ENCODE measurements around the gene CACNA1G. TPM values are rescaled to one million over a fixed set of nuclear protein-coding genes. Genes with fewer than 3 reads are reported as not detected.

Gene CACNA1G
- total RNA-seq, 3 donors from 2014 or later = 0.32 to 2.6 (median 2.3) TPM

DNA sequence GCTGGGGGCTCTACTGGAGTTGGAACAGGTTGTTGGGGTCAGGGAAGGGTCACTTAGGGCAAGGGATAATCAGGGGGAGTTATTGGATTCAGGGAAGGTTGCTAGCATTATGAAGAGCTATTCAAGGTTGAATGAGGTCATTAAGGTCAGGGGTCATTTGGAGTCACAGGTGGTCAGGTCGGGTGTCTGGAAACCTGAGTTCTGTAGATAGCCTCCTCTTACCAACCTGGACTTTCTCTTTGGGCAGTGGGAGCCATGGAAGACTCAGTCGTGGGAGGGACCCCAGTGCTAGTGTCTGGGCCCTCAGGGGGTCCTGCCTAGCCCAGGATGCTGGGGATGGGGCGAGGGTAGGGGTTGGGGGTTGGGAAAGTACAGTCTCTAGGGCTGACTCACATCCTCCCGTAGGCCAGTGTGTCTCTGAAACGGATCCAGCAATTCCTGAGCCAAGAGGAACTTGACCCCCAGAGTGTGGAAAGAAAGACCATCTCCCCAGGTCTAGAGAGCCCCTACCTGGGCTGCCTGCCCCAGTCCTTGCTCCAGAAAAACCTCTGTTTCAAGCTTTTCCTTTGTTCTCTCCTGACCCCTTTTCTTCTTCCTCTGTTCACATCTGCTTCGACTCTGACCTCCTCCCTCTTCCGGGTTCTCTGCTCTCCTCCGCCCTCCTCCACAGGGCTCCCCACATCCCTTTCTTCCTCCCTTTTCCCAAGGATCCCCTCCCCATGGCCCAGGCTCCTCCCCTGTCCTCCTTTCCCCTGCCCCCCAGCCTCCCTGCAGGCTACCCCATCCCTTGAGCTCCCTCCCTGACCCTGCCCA is 107.7 kb downstream of the CACNA1G start:
- H3K27me3 ChIP-seq = no peaks in the 10 kb centered on the region
- TF ChIP-seq POLR2A (IDR thresholded peaks at IDR 0.05) (no peak), POLR2AphosphoS5 (IDR thresholded peaks at IDR 0.05) (no peak), CTCF (IDR thresholded peaks at IDR 0.05) (no peak)
- DNase-seq (ENCODE audit: low spot score in 2 of 2) = no peak
- H3K4me1 ChIP-seq = no peaks in the 10 kb centered on the region
- no peak overlapping the region for H3K4me3 ChIP-seq
- intact Hi-C loops (cut with DNase I; ENCODE audit: low total_unique reads) = no loop called here
- no peaks in the 10 kb centered on the region for H3K36me3 ChIP-seq
- H3K27ac ChIP-seq = no peak overlapping the region
- no peaks in the 10 kb centered on the region for H3K9me3 ChIP-seq

DNA sequence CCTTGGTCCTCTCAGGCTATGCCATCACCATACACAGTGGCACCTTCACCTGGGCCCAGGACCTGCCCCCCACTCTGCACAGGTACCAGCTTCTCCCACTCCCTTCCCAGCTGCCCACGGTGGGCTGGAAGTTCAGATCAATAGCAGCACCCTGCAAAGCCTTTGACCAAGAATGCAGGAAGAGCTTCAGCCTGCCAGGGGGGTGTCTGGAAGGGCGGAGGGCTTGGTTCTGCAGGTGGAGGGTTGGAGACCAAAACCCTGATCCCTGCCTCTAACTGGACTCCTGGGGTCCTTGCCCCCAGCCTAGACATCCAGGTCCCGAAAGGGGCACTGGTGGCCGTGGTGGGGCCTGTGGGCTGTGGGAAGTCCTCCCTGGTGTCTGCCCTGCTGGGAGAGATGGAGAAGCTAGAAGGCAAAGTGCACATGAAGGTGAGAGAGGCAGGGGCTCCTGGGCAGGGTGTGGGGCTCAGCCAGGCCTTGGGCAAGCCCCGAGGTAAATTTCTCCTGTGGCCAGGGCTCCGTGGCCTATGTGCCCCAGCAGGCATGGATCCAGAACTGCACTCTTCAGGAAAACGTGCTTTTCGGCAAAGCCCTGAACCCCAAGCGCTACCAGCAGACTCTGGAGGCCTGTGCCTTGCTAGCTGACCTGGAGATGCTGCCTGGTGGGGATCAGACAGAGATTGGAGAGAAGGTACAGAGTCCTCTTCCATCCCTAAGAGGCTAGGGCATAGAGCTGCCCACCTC is 108.5 kb downstream of the CACNA1G start:
- no peak for TF ChIP-seq POLR2A (IDR thresholded peaks at IDR 0.05)
- no peak for TF ChIP-seq CTCF (IDR thresholded peaks at IDR 0.05)
- no peak for TF ChIP-seq POLR2AphosphoS5 (IDR thresholded peaks at IDR 0.05)
- intact Hi-C loops (cut with DNase I; ENCODE audit: low total_unique reads) = no loop called here
- Histone ChIP-seq H3K27me3 (no peaks in the 10 kb centered on the region), H3K9me3 (no peaks in the 10 kb centered on the region), H3K4me1 (no peaks in the 10 kb centered on the region), H3K4me3 (no peak overlapping the region), H3K27ac (no peak overlapping the region), H3K36me3 (no peaks in the 10 kb centered on the region)
- DNase-seq (ENCODE audit: low spot score in 2 of 2) = no peak

GRCh38 chr17:50672071-50672470 is 111.6 kb downstream of the CACNA1G start:
- H3K27ac ChIP-seq = no peak overlapping the region

GRCh38 chr17:50672831-50673551 is 112.5 kb downstream of the CACNA1G start:
- Histone ChIP-seq H3K4me3 (no peak overlapping the region), H3K27me3 (no peaks in the 10 kb centered on the region), H3K27ac (no peak overlapping the region), H3K36me3 (no peaks in the 10 kb centered on the region), H3K9me3 (no peaks in the 10 kb centered on the region), H3K4me1 (no peaks in the 10 kb centered on the region)
- peak in 1 of 2 donors; percentile 50 for DNase-seq (ENCODE audit: low spot score in 2 of 2)
- TF ChIP-seq CTCF (IDR thresholded peaks at IDR 0.05) (no peak), POLR2AphosphoS5 (IDR thresholded peaks at IDR 0.05) (no peak), POLR2A (IDR thresholded peaks at IDR 0.05) (no peak)
- intact Hi-C loops (cut with DNase I; ENCODE audit: low total_unique reads) = no loop called here

More at GRCh38 chr17:50672071-50672470, 111.6 kb downstream of the CACNA1G start:
- TF ChIP-seq CTCF (IDR thresholded peaks at IDR 0.05) (no peak), POLR2A (IDR thresholded peaks at IDR 0.05) (no peak), POLR2AphosphoS5 (IDR thresholded peaks at IDR 0.05) (no peak)
- DNase-seq (ENCODE audit: low spot score in 2 of 2) = no peak
- Histone ChIP-seq H3K36me3 (no peaks in the 10 kb centered on the region), H3K9me3 (no peaks in the 10 kb centered on the region), H3K4me1 (no peaks in the 10 kb centered on the region), H3K27me3 (no peaks in the 10 kb centered on the region), H3K4me3 (no peak overlapping the region)
- intact Hi-C loops (cut with DNase I; ENCODE audit: low total_unique reads) = no loop called here

All from breast epithelium (tissue), 4 donors.